ENCODE measurements around the gene B3GALT6. TPM values are rescaled to one million over a fixed set of nuclear protein-coding genes. Genes with fewer than 3 reads are reported as not detected.

The B3GALT6 gene
- polyA plus RNA-seq, 1 donor from 2014 or later, result 5.6 TPM

- Mint-ChIP-seq H3K9me3 (no peaks in the 10 kb centered on the region), H3K27ac (no peak overlapping the region), H3K27me3 (no peaks in the 10 kb centered on the region), H3K36me3 (peaks cover 2% of the 10 kb centered on the region), H3K4me1 (no peaks in the 10 kb centered on the region), H3K4me3 (peak overlapping the region in 2 of 4 donors; percentile 48 to 75)
These were observed 47.0 kb downstream of the B3GALT6 start for GRCh38 chr1:1279028-1279427.

- no peaks in the 10 kb centered on the region for H3K4me1 Mint-ChIP-seq
These were observed 48.9 kb downstream of the B3GALT6 start for GRCh38 chr1:1280782-1281481.

GRCh38 chr1:1281533-1282321 lies 49.7 kb downstream of the B3GALT6 start:
- Mint-ChIP-seq H3K4me3 (no peak overlapping the region), H3K27ac (no peak overlapping the region), H3K27me3 (no peaks in the 10 kb centered on the region), H3K4me1 (no peaks in the 10 kb centered on the region), H3K9me3 (no peaks in the 10 kb centered on the region), H3K36me3 (no peaks in the 10 kb centered on the region)

More at GRCh38 chr1:1280782-1281481, 48.9 kb downstream of the B3GALT6 start:
- Mint-ChIP-seq H3K27ac (no peak overlapping the region), H3K9me3 (no peaks in the 10 kb centered on the region), H3K36me3 (no peaks in the 10 kb centered on the region), H3K4me3 (no peak overlapping the region), H3K27me3 (no peaks in the 10 kb centered on the region)

GRCh38 chr1:1282998-1283397 lies 51.0 kb downstream of the B3GALT6 start:
- Mint-ChIP-seq H3K36me3 (no peaks in the 10 kb centered on the region), H3K9me3 (no peaks in the 10 kb centered on the region), H3K4me1 (no peaks in the 10 kb centered on the region), H3K27ac (peak overlapping the region in 2 of 3 donors; percentile 47 to 64), H3K4me3 (no peak overlapping the region), H3K27me3 (no peaks in the 10 kb centered on the region)

GRCh38 chr1:1283821-1284220 lies 51.8 kb downstream of the B3GALT6 start:
- no peaks in the 10 kb centered on the region for H3K9me3 Mint-ChIP-seq
- H3K36me3 Mint-ChIP-seq, result no peaks in the 10 kb centered on the region
- no peaks in the 10 kb centered on the region for H3K27me3 Mint-ChIP-seq
- H3K27ac Mint-ChIP-seq, result peak overlapping the region in 1 of 3 donors; percentile 64
- H3K4me3 Mint-ChIP-seq, result no peak overlapping the region
- no peaks in the 10 kb centered on the region for H3K4me1 Mint-ChIP-seq

Other genes starting within 250 kb of the B3GALT6 start
- not detected for gene HES4, start 232.1 kb upstream of the B3GALT6 start, polyA plus RNA-seq
- 191 TPM for gene ISG15, start 218.7 kb upstream of the B3GALT6 start, polyA plus RNA-seq
- 0.05 TPM for gene AGRN, start 212.1 kb upstream of the B3GALT6 start, polyA plus RNA-seq
- not detected for gene RNF223, start 157.9 kb upstream of the B3GALT6 start, polyA plus RNA-seq
- gene C1orf159, start 116.1 kb upstream of the B3GALT6 start, polyA plus RNA-seq, result 7.9 TPM
- not detected for gene TTLL10, start 58.4 kb upstream of the B3GALT6 start, polyA plus RNA-seq
- 3.5 TPM for gene TNFRSF18, start 25.6 kb upstream of the B3GALT6 start, polyA plus RNA-seq
- not detected for gene TNFRSF4, start 18.1 kb upstream of the B3GALT6 start, polyA plus RNA-seq
- gene SDF4, start 236 bp upstream of the B3GALT6 start, polyA plus RNA-seq, result 121 TPM
- 0.88 TPM for gene C1QTNF12, start 14.5 kb downstream of the B3GALT6 start, polyA plus RNA-seq
- gene UBE2J2, start 41.6 kb downstream of the B3GALT6 start, polyA plus RNA-seq, result 74.3 TPM
- not detected for gene SCNN1D, start 48.2 kb downstream of the B3GALT6 start, polyA plus RNA-seq
- gene ACAP3, start 75.7 kb downstream of the B3GALT6 start, polyA plus RNA-seq, result 10.5 TPM
- gene PUSL1, start 76.4 kb downstream of the B3GALT6 start, polyA plus RNA-seq, result 21.0 TPM
- 65.8 TPM for gene INTS11, start 92.4 kb downstream of the B3GALT6 start, polyA plus RNA-seq
- gene CPTP, start 92.6 kb downstream of the B3GALT6 start, polyA plus RNA-seq, result 31.7 TPM
- gene TAS1R3, start 99.0 kb downstream of the B3GALT6 start, polyA plus RNA-seq, result 5.5 TPM
- 1.0 TPM for gene DVL1, start 117.2 kb downstream of the B3GALT6 start, polyA plus RNA-seq
- gene MXRA8, start 126.3 kb downstream of the B3GALT6 start, polyA plus RNA-seq, result not detected
- 177 TPM for gene AURKAIP1, start 143.0 kb downstream of the B3GALT6 start, polyA plus RNA-seq
- 39.8 TPM for gene CCNL2, start 167.1 kb downstream of the B3GALT6 start, polyA plus RNA-seq
- 144 TPM for gene MRPL20, start 175.1 kb downstream of the B3GALT6 start, polyA plus RNA-seq
- gene ANKRD65, start 189.0 kb downstream of the B3GALT6 start, polyA plus RNA-seq, result not detected
- gene VWA1, start 203.5 kb downstream of the B3GALT6 start, polyA plus RNA-seq, result not detected
- gene ATAD3C, start 217.5 kb downstream of the B3GALT6 start, polyA plus RNA-seq, result 6.2 TPM
- 10.8 TPM for gene ATAD3B, start 239.5 kb downstream of the B3GALT6 start, polyA plus RNA-seq